Islet of Langerhans (tissue), 1 donor: Measurements from ENCODE around the gene ARRB1.
"Not testable (repeated sequence)": the region's sequence is repeated elsewhere in the genome, so short reads cannot be mapped to it uniquely, and the experiment has no call there.

Source experiments
- FAIRE-seq: peaks from one replicate; lab custom pipeline; 2011; peaks lifted over from hg19 to GRCh38; lab: Jason Lieb, UNC

Gene ARRB1

DNA sequence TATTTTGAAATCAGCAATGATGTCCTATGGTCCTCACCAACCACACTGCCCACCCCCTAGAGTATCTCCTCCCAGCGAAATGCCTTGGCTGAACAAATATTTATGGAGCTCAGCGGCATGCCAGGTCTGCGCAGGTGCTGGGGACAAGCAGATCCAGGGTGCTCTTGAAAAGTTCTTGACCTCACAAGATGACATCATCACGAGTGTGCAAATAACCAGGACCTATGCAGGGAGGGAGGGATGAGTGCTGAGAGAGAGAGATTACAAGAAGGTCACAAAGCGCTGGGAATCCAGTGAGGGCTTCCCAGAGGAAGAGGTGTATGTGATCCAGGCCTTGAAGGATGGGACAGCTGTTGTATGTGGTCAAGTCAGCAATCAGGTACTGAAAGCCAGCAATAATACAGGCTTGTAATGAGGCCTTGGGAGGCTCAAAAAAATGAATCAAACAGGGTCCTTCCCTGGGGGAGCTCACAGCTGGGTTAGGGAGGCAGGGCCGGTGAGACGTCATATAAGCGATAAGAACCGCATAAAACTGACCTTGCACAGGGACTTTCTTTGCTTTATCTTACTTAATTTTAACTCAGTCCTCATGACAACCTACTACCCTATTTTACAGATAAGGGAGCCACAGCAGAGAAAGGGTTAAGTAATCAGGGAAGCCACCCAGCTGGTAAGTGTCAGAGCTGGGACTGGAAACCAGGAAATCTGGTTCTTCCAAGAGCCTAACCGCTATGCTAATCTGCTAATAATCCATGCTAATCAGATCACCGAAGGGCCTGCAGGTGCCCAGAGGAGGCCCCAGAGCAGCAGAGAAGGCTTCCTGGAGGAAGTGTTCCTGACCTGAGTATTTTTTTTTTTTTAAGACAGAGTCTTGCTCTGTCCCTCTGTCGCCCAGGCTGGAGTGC is 8.2 kb downstream of the ARRB1 start:
- no peak for FAIRE-seq

DNA sequence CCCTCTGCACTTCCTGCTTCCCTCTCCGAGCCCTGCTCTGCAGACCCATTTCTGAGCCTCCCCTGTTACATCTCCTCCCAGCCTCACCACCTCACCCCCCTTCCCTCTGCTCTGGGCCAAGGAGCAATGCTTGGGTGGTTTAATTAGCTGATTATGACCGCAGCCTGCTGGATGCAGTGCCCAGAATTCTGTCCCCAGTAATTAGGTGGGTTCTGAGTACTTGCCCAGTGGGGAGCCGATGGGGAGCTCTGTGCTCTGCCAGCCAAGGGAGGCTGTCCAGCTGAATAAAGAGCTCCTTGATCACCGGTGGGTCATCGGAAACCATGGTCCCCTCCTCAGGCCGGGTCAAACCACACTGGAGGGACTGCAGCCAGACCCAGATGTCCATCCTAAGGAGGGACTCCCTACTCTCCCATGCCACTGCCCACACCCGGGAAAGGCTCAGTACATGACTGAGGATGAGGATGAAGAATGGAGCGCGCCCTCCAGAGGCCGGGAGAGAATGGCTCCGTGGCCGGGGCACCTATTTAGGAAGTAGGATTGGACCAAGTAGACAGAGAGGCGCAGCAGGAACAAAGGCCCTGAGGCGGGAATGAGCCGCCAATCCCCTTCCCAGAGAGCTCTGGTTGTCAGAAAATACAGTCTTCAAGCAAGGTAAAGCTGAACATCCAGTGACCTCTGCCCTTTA is 9.1 kb downstream of the ARRB1 start:
- FAIRE-seq, result no peak

DNA sequence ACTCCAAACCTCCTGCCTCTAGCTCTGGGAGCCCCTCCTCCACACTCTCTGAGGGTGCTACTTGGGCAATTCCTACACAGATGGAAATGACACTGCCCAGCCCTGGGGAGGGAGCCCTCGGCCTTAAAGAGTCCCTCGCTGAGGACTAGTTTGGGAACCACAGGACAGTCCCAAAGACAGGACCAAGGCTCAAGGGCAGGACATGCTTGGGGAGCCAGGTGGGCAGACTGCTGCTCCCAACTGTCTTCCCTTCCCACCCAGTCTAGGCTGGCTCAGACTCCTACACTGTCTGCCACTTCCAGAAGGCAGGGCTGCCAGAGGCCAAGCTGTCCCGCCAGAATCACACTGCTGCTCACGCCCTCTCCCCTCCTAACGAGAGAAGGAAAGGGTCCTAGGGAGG is 9.8 kb downstream of the ARRB1 start:
- no peak for FAIRE-seq

DNA sequence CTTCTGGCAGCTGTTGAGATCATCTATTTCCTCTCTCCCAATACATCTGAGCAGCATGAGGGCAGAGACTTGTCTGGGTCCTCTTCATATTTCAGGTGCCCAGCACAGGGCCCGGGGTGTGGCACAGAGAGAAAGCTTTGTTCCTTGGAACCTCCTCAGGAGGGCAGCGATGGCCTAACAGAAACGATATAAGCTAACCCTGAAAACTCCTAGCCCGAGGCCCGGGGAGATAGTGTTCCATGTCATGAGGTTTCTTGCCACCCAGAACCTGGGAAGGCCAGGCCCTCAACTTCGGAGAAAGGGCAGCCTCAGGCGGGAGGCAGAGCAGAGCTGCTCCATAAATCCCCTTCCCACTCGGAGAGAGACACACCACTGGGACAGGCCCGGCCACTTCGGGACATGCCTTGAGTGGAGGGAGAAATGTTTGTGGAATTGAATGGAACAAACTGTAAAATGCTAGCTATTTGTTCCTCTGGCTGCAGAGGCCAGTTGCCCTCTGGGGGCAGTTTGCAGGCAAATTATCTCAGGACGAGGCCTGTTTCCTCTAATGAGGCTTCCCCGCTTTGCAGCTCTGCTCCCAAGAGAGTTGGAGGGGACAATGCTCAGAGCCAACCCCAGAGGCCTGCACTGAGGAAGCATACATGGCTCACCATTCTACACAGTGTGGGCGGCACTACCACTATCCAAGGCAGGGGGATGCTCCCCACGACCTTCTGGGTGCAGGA is 11.6 kb downstream of the ARRB1 start:
- FAIRE-seq, result no peak

DNA sequence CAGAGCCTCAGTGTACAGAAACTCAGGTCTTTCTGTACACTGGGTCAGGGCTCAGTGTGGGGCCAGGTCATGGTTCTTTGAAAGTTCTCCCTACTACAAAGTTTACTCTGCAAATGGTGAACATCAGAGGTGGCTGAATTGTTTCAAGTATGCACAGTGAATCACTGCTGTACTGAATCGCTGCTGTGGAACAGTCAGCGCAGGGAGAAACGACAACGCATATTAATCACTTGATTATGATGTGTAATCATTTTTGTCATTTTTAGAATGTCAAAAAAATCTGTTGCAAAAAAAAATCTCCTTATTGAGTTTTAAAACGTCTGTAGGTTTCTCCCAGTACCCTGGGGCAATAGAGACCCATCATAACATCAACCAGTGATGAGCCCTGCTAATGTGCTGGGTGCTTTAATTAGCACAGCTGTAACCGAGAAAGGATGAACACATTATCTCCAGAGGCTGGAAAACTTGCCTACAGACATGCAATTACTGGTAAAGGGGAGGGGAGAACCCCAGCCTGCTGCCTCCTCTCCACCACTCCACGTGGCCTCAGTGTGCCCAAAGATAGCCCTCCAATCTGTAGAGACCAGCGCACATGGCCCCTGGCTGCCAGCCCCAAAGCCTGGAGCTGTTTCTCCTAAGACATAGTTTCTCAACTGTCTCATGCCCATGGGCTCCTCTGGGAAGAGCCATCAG is 12.8 kb downstream of the ARRB1 start:
- FAIRE-seq, result no peak

DNA sequence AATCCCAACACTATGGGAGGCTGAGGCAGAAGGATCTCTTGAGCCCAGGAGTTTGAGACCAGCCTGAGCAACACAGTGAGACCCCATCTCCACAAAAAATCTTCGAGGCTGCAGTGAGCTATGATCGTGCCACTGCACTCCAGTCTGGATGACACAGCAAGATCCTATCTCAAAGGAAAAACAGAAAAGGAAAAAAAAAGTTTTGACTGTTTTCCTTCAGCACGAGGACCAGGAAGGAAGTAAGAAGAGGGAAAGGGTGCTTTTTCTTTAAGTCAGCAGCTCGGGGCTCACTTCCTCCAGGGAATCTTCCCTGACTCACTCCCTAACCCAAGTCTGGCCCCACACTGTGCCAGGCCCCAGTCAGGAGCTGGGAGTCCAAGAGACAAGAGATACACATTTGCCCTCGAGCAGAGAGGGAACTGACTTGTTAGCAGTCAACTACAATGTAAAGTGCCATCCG is 14.2 kb downstream of the ARRB1 start:
- FAIRE-seq, result no peak

DNA sequence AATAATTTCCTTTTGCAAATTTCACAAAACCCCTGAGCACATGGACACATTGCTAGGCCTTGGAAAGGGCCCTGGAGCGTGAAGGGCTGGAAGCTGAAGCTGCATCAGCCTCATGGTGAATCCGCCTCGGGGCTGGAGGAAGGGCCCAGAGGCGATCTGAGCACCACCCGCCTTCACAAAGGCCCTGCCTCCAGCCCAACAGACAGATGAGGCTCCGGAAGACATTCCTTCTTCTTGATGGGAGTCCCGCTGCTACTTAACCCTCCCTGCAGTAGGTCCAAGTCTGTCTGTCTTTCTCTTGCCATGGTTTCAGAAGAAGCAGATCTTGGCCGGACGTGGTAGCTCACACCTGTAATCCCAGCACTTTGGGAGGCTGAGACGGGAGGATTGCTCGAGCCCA is 16.5 kb downstream of the ARRB1 start:
- FAIRE-seq, result no peak

DNA sequence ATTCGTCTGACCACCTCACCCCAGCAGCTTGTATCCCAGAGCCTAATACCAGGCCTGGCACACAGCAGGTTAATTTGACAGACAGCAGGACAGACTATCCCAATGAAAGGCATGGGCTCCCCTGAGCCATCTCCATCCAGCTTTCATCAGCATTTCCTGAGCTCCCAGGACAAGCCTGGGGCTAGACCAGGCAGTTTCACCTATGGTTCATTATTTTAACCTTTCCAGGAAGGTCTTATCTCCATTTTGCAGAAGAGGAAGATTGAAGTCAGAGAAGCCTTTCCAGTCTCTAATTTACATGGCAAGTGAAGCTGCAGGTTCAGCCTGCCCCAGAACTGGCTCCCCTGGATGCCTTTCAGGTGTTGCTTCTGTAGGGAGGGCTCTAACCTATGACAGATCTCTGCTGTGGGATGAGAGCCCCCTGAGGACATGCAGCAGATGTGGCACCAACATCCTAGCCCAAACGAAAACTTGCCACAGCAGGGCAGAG is 17.0 kb downstream of the ARRB1 start:
- no peak for FAIRE-seq

DNA sequence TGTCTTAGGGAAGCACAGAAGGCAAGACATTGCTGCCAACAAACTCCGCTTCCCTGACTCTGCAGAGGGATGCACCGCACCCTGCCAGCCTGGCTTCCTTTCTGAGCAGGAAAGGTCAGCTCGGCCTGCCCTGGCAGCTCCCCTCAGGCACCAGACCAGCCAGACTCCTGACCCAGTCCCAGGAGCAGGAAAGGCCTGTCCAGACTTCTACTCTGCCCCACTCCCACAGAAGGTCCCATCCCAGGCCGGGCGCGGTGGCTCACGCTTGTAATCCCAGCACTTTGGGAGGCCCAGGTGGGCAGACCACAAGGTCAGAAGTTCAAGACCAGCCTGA is 17.7 kb downstream of the ARRB1 start:
- FAIRE-seq, result no peak

DNA sequence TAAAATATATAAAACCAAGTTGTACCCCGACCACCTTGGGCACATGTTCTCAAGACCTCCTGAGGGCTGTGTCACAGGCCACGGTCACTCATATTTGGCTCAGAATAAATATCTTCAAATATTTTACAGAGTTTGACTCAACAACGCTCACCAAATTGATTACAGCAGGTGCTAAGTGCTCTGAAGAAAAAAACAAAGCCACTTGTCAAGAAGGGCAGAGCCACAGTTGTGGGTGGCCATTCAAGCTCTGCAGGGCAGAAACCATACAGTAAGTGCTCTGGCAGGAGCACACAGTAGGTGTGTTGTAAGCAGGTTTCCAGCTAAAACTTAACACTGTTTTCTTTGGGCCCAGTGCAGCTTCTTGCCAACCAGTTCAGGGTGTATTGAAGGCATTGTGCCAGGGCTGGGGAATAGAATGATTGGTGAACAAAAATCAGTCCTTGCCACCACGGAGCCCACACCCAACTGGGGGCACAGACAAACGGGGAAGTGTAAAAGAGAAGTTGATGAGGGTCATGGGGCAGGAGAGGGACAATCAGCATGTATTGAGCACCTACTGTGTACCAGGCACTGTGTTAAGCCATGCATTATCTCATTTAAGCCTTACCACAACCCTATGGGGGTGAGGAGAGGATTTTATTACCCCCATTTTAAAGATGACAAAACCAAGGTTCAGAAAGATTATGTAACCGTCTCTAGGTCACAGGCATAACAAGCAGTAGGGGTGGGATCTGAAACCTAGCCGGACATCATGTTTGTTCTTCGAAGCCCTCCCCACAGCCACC is 18.2 kb downstream of the ARRB1 start:
- no peak for FAIRE-seq

DNA sequence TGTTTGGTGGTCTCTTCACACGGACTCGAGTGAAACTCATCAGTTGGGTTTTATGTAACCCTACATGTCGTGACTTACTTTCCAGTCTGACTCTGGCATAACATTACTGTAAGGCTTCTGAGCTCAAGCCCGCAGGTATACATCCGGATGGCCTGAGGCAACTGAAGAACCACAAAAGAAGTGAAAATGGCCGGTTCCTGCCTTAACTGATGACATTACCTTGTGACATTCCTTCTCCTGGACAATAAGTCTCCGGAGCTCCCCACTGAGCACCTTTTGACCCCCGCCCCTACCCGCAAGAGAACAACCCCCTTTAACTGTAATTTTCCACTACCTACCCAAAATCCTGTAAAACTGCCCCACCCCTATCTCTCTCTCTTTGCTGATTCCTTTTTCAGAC is 19.7 kb downstream of the ARRB1 start:
- not testable (repeated sequence) for FAIRE-seq

DNA sequence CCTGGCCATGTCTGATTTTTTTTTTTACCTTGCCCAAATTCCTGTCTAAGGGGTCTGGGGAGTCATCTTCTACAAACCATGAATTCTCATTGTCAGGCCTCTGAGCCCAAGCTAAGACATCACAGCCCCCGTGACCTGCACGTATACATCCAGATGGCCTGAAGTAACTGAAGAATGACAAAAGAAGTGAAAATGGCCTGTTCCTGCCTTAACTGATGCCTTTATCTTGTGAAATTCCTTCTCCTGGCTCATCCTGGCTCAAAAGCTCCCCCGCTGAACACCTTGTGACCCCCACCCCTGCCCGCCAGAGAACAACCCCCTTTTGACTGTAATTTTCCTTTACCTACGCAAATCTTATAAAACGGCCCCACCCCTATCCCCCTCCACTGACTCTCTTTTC is 20.2 kb downstream of the ARRB1 start:
- FAIRE-seq, result not testable (repeated sequence)

DNA sequence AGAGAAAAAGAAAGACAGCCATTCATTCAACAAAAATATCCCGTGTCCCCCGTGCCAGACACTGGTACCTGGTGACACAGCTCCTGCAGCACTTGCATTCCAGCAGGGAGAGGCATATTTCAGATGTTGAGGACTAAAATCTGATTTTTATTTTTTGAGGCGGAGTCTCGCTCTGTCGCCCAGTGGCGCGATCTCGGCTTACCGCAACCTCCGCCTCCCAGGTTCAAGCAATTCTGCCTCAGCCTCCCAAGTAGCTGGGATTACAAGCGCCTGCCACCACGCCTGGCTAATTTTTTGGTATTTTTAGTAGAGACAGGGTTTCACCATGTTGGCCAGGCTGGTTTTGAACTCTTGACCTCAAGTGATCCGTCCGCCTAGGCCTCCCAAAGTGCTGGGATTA is 20.6 kb downstream of the ARRB1 start:
- not testable (repeated sequence) for FAIRE-seq

DNA sequence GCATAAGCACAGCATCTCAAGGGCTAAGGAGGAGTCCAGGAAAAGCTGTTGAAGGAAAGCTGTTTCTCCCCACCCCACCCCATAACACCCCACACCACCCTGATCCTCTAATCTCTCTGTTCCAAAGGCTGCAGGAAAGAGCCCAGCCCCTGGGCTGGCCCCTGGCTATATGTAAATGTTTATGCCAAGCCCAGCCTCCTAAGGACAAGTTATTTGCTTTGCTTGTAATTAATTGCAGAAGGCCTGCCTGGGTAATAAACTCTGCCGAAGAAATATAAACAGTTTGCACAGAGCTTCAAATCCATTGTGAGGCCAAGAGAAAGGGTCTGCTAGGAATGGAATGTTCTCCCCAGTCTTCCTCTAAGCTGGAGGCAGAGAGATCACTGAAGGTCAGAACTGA is 21.2 kb downstream of the ARRB1 start:
- FAIRE-seq, result no peak

DNA sequence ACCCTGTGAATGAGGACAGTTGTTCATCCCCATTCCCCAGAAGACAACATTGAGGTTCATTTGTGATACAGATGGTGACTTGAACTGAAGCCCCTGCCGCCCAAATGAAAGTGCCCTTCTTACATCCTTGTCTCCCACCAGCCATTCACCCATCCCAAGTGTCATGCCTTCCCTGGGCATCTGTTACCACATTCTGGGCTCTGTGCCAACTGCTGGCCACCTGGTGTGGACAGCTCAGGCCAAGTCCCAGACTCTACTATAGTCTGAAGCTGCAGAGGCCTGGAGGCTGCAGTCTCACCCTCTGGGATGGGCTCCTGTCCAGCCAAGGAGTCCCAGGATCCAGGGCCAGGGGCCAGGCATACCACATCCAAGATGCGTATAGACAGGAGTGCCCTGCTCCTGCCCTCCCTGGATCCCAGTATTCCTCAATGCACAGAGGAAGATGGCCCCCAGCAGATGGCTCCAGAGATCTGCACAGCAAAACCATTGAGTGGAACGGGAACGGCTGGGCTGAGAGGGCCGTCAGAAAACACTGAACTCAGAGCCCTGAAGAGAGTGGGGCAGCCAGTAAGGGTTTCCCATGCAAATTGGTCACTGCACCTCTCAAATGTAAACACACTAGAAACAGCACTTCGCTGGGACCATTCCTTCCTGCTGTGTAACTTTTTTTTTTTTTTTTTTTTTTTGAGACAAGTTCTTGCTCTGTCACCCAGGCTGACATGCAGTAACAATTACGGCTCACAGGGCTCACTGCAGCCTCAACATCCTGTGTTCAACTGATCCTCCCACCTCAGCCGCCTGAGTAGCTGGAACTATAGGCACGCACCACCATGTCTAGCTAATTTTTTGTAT is 22.8 kb downstream of the ARRB1 start:
- no peak for FAIRE-seq

DNA sequence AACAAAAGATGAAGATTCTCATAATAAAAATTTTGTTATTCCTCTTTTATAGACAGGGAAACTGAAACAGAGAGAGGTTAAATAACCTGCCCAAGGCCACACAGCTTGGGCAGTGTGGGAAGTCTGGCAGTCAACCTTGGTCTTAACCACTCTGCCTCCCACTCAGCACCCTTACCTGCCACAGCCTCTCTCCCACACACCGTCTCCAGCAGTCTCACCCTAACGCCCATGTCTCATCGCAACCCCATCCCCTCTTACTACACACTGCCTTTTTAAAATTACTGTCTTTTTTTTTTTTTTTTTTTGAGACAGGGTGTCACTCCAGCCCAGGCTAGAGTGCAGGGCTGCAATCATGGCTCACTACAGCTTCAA is 25.0 kb downstream of the ARRB1 start:
- no peak for FAIRE-seq

DNA sequence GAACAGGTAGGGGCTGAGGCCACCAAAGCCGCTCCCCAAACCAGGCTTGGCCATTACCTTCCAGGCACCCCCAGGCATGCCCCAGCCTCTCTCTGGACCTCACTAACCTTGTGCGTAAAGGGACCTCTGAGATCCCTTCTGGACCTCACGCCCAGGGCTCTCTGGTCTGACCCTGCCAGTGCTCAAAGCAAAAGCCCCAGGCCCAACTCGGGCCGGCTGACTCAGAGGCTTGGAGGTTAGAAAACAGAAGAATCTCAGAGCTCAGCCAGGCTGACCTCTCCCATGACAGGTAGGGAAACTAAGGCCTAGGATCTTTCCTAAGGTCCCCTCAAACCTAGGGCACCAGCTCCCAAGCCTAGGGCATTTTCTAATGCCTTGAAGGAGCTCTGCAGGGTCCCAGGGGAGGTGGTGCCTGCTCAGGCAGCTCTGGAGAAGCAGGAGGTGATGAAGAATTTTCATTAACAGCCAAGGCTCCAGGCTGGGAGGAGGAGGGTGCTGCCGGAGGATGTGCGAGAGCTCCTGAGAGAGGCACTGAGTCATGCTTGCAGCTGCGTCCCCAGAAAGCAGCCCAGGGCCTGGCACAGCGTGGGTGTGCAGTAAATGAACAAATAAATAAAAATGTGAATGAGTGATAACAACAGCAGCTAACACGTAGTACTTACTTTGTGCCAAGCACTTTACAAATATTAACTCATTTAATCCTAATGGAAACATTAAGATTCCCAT is 25.6 kb downstream of the ARRB1 start:
- no peak for FAIRE-seq

DNA sequence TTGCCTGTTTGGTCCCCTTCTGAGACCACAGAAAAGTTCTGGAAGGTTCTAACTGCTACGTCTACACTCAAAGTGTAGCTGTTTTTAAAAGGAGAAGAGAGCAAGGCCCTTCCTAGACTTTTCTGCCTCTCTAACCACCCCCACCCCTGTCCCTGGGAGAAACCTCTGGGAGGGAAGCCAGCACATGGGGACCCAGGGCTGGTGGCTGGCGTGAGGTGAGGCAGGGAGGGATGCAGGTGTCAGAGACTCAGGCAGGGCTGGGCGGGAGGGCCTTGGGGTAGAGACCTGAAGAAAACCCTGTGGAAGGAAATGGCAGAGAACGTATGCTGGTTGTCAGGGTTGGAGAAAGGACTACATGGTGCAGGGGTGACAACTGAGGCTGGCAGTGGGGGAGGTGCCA is 26.7 kb downstream of the ARRB1 start:
- FAIRE-seq, result no peak

DNA sequence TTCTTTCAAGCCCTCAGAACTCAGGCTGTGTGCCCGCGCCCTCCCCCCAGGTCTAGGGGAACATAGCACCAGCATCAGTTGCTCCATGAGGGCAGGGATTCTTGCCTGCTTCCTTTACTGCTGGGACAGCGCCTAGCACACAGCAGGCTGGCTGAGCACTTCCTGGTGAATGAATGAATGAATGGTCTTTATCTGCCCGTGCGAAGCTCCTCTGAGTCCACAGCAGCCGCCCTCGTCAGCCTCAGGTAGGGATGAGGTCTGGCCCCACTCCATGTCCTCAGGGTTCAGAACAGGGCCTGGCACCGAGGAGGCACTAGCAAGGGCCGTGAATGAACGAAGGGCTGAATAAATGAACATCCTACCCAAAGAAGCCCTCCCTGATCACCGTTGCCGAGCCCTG is 27.3 kb downstream of the ARRB1 start:
- FAIRE-seq, result no peak

DNA sequence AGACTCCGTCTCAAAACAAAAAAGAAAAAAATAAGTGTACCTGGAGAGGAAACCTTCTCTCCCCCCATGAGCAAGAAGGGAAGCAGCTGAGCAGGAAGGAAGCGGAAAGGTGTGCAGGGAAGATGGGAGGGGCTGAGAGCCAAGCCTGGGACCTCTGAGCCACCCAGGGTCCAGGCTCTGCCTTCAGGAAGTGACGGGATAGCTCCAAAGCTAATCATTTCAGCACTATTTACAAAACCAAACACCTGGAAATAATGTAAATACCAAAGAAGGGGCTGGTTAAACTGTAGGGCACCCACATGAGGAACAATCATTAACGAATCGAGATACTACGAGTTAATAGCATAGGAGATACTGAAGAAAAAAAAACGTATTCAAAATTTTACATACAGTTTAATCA is 27.9 kb downstream of the ARRB1 start:
- no peak for FAIRE-seq
